CD4-positive, alpha-beta T cell treated with Interleukin-10 for 1 hour (primary cell): Measurements from ENCODE around the gene RDM1.
A peak's percentile ranks its signal among the peaks of the same experiment; 100 is the strongest.
"Not testable (repeated sequence)": the region's sequence is repeated elsewhere in the genome, so short reads cannot be mapped to it uniquely, and the experiment has no call there.

Experiments used
- DNase-seq: peaks from one replicate; pipeline ENCODE4 v3.0.0-alpha.2; 2020

Gene RDM1

DNA sequence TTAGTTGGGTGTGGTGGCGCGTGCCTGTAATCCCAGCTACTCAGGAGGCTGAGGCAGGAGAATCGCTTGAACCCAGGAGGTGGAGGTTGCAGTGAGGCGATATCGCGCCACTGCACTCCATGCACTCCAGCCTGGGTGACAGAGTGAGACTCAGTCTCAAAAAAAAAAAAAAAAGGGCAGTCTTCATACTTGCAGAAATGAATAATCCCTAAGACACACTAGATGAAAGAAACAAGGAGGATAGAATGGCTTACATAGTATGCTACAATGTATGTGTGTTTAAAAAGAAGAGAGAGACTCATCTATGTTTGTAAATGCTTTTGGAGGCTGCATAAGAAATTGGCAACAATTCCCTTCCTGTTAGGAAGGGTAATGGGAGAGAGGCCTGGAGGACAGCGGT is 32.8 kb downstream of the RDM1 start:
- not testable (repeated sequence) for DNase-seq

- DNase-seq = peak; percentile 61
These were observed 34.7 kb downstream of the RDM1 start for GRCh38 chr17:35895636-35896587.

DNA sequence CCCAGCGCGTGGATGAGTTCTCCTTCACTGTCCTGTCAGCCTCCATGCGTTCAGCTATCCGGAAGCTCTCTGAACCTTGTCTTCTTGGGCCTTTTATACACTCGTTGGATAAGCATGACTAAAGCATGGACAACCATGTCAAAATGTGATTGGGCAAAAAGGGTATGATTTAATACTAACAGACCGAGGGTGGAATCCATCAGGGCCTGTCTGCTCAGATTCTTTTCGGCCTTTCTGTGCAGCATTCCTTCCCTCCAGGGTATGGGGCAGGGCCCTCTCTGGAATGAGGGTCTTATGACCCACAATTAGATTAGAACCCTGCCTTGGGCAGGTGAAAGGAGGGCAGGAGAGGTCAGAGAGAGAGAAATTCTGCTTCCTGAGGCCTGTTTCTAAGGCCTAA is 36.4 kb downstream of the RDM1 start:
- no peak for DNase-seq

- DNase-seq = no peak
These were observed 36.8 kb downstream of the RDM1 start for GRCh38 chr17:35893751-35894150.

DNA sequence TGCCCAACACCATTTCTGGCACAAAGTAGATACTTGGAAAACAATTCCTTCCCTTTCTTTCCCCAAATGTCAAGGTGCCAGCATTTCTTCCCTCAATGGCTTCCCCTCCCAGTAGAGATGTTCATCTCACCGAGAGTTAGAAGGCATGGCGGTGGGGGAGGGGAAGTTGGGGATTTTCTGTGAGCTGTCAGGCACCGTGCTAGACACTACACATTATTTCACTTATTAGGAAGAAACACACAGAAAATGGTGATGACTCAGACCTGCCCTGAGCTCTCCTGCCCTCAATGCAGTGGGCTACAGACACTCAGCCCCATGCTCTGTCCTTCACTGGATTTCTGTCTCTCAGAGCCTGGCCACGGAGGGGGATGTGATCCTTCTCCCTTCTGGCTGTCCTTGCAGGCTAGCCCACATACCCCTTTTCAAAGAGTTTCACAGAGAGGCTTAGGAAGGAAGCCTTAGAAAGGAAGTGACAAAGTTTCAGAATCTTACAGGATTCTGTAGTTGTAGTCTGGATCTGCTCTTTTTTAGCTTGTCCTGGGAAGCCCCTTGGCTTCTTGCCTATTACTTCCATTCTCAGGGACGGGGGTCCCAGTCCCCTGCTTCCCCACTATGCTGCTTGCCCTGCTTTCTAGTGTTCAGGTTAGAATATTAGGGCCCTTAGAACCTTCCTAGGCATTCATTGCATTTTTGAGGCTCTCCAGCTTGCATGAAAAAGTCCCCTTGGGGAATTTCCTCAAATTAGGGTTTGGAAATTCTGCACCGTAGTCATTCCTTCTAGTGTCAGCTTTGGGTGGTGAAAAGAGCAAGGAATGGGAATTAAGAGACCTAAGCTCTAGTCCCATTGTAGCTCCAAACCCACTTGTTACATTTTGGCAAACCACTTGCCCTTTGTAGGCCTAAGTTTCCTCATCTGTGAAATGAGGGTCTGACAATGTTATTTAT is 38.2 kb downstream of the RDM1 start:
- DNase-seq = peak; percentile 56

DNA sequence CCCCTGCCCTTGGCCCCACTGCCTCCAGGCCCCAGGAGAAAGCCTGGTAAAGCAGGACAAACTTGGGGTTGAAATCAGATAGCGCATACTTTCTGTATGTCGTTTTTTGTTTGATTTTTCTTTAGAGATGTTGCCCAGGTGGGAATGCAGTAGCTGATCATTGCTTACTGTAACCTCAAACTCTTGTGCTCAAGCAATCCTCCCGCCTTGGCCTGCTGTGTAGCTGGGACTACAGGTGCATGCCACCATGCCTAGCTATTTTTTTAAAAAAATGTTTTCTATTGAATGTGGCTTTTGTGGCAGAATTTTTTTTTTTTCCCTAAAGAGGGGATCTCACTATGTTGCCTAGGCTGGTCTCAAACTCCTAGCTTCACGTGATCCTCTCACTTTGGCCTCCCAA is 39.3 kb downstream of the RDM1 start:
- DNase-seq = no peak

DNA sequence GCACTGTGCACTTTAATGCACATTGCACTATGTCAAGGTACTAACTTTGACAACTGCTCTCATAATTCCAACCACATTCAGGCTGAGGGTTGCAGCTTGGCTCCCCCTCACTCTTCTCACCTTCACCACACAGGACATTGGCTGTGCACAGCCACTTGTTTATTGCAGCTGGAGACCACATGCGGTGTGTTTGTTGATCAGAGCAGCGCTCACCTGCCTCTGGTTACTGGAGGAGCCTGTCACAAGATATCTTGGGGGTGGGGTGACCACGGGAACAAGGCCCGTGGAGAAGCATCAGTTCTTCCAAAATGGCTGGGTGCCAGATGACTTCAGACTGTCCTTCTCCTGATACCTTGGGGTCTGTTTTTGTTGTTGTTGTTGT is 39.8 kb downstream of the RDM1 start:
- peak; percentile 75 for DNase-seq

DNA sequence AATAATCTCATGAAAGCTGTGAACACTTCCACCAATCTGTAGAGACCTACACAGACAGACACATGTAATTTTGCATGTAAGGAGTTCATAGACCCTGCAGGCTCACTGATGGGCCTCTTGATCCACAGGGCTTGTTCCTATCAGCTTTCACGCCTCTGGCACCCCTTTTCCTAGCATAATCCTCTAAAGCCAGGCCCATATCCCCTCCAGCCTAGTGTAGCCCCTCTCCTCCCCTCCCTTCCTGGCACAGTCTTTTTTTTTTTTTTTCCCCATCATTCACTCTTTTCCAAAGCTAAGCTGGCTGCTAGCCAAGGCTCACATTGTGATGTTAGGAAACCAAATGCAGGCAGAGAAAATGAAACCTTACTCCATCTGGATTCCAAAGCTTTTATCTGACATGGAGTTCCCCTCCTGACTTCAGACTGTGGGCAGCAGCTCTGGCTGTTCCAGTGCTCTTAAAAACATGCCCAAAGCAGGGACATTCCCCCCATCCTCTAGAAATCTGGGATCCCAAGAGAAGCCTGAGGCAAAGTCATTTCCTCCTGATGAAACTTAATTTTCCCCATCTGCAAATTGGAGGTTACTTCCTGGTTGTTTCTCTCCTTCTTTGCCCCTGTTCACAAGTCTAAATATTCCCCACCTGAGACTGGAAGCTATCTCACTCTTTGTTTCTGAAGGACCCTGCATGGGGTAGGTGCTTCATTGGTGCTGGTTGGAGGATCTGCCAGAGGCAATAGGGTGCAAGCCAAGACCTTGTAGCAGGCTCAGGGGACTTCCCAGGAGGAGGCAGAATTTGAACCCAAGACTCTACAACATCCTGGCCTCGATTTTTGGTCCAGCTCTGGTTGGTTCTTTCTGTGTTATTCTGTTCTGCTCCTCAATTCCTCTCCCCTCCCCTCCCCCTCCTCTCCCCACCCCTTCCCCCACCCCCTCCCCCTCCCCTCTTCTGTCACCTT is 40.5 kb downstream of the RDM1 start:
- no peak for DNase-seq

- peak; percentile 51 for DNase-seq
These were observed 41.3 kb downstream of the RDM1 start for GRCh38 chr17:35889241-35889640.

DNA sequence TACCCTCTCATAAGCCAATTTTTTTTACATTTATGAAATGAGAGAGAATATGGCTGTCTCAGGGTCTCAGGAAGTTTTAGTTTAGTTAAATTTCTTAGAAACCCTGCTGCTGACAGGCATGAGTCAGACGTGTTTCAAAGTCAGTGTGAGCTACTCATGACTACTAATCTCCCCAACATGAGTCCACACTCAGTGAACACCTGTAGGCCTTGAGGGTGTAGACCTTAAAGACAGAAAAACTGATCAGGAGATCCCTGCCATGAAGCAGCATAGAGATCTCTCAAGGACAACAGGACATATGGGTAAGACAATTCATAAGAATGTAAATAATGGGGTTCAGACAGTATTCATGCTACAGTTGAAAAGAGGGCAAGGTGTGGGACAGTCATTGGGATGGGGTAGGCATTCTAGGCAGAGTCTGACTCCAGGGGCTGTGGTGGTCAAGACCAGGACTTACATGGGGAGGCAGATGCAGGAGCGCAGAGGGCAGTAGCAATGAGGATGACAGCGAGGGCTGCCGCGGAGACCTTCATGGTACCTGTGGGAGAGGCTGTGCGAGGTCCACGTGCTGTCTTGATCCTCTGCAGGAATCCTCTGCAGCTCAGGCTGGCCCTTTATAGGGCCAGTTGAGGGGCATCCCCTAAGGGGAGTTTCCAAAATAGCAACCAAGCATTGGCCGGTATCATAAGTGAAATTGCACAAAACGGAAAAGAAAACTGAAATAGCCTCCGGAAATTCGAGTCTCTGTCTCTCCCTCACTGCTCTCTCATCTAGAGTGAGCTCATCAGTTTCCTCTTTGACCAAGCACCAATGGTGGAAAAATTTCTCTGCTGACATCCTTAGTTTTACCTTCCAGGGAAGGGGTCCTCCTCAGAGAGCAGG is 50.6 kb downstream of the RDM1 start, which contains the start of gene CCL5:
Gene CCL5 (minus strand): TSS at position 588 of the 882 bp plus-strand sequence.
- peak; percentile 87 for DNase-seq

DNA sequence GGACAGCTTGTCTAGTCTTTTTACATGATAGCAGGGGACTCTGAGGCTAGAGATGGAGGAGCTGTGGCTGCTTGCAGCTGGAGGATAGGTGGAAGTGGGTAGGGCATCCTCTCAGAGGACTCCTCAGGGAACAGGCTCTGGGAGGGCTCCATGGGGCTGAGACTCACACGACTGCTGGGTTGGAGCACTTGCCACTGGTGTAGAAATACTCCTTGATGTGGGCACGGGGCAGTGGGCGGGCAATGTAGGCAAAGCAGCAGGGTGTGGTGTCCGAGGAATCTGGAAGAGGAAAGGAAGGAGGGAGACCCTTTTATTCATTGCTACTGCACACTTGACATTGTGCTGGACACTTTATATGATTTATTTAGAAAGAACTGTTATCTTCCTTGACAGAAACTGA is 52.2 kb downstream of the RDM1 start:
- DNase-seq = no peak

GRCh38 chr17:35877345-35878029 is 53.1 kb downstream of the RDM1 start:
- DNase-seq = no peak

- no peak for DNase-seq
These were observed 54.0 kb downstream of the RDM1 start for GRCh38 chr17:35876534-35876933.

DNA sequence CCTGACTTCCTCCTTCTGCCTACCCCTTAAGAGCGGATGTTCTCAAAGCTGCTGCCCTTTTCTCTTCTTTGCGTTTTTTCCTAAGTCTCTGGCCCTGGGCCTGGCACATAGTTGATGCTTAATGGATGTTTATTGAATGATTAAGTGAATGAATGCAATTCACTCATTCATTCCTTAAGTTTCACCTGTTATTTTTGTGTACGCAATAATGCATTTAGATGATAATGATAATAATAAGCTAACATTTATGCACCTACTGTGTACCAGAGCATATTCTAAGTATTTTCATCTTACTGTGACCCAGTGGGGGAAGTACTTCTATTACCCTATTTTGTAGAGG is 54.8 kb downstream of the RDM1 start:
- DNase-seq = no peak

GRCh38 chr17:35875072-35875799 is 55.3 kb downstream of the RDM1 start:
- DNase-seq = peak; percentile 46

- DNase-seq = no peak
These were observed 58.2 kb downstream of the RDM1 start for GRCh38 chr17:35872196-35872980.

DNA sequence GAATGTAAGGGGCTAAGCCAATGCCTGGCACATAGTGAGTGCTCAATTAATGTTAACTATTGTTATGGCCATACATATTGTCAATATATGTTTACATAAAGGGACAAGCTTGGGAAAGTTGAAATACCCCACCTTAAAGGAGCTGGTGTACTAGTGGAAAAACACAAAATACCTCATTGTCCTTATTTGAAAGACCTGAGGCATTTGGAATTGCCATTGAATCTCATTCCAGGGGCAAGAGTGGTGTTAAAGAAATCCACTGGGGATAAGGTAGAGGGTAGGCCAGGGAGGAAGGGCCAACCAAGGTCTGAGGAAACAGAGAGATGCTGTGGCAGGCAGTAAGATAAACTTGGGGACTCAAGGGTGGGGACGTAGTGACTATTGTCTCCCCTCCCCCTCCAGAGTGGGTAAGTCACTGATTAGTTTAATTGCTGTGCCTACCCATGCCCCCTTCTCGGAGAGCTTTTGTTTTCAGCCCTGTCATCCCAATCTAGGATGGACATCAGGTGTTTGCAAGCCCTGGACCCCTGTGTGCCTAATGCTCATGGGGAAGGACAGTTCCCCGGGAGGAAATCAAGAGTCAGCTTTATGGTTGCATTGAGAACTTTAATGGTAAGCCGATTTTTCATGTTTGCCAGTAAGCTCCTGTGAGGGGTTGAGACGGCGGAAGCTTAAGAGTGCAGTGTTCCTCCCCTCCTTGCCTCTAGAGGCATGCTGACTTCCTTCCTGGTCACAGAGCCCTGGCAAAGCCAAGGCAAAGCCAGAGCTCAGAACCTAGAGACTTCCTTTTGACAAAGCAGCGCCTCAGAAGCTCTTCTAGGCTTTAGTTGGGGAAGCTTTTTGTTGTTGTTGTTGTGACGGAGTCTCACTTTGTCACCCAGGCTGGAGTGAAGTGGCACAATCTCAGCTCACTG is 59.4 kb downstream of the RDM1 start:
- peak; percentile 40 for DNase-seq

DNA sequence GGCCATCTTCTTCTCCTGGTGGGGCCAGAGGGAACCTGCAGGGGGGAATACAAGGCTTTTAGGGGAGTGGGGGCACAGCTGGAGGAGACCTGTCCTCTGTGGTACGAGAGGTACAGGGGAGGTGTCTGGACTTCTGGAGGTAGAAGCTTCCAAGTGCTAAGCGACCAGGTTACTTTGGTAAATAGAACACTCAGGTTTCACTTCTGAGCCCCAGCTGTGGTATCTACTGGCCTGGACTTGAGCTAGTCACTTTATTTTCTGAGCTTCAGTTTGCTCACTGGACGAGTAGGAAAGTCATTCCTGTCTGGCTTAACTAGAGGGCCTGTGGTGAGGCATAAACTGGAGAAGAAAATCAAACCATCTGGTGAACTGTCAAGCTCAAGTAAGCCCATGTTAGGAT is 61.8 kb downstream of the RDM1 start, which contains the start of gene HEATR9:
Gene HEATR9 (minus strand): TSS at position 155 of the 400 bp plus-strand sequence. CDS start 149 bp downstream, at position 6.
- no peak for DNase-seq
